HG02943 (cell line): ENCODE results near the gene ST6GALNAC4.

Source experiments
- ATAC-seq: cut with Tn5 transposase; IDR thresholded peaks from one replicate; pipeline ENCODE4 v1.9.1; 2021; ENCODE audit warnings: mild to moderate bottlenecking, low read depth, moderate library complexity; ENCODE audit not compliant: unreplicated experiment

ST6GALNAC4 gene

DNA sequence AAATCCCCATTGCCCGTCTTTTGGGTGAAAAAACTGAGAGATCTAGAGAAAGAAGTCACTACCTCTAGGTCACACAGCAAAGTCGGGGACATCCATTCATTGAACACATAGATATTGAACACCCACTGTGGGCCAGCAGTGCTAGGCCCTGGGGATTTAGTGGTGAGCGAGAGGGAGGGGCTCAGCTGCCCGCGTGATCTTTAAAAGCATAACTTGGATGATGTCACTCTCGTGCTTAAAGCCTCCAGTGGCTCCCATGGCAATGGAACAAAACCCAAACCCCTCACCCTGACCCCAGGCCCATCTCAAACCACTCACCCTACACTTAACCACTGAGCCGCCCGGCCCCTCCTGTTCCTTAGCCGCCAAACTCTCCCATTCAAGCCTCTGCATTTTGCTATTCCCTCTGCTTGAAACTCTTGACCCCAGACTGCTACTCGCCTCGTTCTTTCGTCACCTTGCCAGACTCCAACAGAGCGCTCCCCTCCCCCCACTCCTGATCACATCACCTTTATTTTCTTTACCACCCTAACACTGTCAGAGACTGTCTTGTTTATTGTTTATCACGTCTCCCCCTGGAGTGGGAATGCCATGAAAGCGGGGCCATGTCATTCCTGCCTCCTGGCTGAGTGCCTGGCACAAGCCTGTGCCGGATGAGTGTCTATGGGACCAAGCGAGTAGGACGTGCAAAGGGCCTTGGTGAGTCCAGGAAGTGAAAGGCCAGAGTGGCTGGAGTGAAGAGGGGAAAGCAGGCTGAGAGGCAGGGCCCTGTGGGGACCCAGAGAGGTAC lies 14.4 kb upstream of the ST6GALNAC4 start:
- ATAC-seq = peak; percentile 13

DNA sequence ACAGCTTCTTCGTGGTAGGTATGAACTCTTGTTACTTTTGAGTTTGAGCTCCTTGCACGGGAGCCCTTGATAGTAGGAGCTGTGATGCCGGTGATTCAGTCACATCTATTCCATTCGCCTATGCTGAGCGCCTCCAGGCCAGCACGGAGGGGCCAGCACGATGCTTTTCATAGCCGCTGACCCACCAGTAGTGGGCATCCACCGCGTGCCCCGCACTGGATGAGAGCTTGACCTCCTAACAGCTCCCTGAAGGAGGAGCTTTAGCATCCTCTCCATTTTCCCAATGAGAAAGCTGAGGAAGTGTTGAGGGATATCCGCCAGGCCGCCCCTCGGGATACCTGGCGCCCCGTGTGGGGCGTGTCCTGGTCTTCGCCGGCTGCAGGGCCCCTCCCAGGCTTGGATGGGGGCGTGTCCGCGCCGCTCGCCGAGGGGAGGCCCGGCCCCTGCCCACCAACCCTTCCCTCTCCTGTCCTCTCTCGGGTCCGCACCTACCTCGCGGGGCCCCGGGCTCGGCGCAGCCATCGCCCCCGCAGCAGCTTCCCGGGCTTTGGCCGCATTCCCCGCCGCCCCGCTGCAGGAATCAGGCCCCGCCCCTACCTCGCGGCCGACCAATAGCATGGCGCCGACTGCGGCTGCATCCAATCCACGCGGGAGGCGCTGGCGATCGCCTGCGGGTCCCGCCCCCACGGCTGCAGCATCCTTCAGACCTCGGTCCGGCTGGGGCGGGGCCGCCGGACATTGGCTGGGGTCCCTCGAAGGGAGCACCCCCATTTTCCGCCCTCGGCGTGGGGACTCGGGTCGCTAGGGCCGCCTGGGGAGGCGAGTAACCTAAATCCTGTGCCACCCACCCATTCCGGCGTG lies 13.6 kb upstream of the ST6GALNAC4 start, which contains the start of gene PIP5KL1:
Gene PIP5KL1 (minus strand): TSS at position 547 of the 861 bp plus-strand sequence. CDS start 25 bp downstream, at position 522.
- peak; percentile 75 for ATAC-seq

DNA sequence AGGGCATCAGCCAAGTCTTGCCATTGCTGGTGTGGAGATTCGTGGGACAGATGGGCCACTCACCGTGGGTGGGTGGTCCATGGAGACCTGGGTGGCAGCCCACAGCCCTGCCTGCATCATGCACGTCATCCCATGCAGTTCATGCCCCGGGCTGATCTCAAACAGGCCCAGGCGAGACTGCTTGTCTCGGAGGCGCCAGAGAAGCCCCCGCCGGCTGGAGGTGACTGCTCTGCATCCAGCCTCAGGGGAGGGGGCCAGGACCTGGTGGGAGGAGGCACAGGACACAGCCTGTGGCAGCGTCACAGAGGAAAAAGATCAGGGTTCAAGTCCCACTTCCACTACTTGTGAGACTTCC lies 12.8 kb upstream of the ST6GALNAC4 start:
- ATAC-seq = no peak

DNA sequence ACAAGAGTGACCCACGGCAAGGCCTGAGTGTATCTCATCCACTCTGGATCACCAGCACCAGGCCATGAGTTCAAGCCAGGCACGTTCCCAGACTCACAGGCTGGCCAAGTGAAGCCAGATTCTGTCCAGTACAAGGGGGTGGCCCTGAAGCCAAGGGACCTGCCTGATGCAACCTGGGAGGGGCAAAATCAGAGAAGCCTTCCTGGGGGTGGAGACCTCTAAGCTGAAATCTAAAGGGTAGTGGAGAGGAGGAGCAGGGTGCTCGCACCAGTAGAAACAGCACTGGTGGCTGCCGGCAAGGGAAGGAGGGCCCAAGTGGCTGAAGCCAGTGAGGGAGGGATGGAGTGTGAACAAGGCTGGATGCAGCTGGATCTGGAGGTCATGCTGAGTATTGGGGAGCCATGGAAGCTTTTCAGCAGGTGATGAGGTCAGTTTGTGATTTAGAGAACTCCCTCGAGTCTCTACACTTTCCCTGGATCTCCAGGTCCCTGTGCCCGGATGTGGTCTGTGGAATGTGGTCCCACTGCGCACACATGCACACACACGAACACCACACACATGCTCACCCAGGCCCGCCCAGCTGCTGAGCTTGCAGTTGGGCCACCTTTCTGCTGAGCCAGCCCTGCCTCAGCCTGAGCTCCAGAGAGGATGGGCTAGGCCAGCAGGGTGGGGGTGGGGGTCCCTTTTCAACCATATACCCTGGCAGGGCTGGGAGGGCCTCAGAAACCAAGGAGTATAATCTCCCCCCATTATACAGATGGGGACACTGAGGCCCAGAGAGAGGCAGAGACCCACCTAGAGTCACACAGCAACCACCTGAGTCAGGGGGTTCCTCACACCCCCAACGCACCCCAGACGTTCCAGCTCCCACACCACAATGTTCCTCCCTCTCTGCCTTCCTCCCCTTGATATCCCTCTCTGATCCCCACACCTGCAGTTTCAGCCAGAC lies 12.1 kb upstream of the ST6GALNAC4 start:
- ATAC-seq = no peak

DNA sequence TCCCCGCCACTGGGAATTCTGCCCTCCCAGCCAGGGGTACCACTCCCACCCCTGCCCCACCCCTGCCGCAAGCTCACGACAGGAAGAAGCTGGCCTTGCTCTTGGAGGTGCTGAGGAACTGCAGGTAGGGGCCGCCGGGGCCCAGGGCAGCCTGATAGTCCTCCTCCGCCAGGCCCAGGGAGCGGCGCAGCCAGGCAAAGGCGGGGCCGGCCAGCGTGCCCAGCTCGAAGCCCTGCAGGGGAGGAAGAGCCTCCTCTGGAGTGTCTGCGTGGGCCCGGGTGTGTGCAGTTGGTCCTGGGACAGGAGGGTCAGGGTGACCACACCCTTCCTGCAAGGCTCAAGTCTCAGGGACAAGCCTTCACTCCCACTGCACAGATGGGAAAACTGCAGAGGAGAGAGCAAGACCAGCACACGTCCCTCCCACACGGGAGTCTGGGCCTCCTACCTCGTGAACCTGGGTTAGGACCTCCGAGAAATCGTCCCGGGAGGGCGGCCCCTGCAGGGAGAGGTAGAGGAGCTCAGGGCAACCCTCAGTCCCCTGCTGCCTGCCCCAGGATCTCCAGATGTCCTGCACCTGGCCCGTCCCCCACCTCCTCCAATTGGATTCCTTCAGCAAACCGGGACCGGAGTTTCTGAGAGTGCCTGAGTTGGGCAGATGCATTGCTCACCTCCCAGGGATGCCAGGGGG lies 11.3 kb upstream of the ST6GALNAC4 start:
- ATAC-seq = no peak

DNA sequence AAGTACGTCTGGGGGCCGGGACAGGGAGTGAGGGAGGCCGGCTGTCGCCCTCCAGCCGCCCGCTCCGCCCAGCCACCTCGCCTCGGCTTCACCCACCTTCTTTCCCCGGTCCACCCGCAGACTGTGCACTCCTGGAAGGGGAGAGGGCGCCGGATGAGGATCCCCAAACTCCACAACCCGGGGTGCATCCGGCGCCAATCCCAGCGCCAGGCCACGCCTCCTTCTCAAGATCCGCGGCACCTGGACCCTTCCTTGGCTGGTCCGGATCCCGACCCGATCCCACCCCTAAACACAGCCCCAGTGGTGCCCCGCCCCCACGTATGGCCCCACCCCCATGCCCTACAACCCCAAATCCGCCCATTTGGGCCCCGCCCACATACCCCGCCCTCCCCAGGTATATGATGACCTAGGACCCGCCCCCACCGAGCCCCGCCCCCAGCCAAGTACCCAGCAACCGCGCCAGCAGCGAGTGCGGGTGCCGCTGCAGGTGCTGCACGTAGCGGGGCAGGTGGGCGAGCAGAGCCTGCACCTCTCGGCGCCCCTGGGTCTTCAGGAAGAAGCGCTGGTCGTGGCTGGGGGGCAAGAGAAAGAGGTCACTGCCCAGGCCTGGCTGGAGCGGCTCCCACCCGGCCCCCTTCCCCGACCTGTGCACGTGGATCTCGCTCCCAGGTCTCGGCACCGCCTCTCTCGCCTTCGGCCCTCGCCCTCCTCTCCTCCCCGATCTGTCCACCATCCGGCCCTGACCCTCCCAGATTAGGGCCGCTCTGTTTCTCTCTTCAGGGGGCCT lies 10.6 kb upstream of the ST6GALNAC4 start:
- ATAC-seq = no peak

DNA sequence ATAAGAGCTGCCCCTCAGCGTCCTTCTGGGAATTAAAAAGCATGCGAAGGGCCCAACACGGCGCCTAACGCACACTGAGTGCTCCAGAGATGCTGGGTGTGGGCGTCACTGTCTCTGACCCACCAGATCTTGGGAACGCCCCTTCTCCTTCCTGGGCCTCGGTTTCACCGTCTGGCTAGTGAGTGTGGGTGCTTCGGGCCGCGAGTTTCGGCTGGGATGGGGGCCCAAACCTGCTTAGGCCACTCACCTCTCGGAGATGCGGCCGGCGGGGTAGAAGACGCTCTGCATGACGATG lies 10.0 kb upstream of the ST6GALNAC4 start:
- ATAC-seq = no peak

DNA sequence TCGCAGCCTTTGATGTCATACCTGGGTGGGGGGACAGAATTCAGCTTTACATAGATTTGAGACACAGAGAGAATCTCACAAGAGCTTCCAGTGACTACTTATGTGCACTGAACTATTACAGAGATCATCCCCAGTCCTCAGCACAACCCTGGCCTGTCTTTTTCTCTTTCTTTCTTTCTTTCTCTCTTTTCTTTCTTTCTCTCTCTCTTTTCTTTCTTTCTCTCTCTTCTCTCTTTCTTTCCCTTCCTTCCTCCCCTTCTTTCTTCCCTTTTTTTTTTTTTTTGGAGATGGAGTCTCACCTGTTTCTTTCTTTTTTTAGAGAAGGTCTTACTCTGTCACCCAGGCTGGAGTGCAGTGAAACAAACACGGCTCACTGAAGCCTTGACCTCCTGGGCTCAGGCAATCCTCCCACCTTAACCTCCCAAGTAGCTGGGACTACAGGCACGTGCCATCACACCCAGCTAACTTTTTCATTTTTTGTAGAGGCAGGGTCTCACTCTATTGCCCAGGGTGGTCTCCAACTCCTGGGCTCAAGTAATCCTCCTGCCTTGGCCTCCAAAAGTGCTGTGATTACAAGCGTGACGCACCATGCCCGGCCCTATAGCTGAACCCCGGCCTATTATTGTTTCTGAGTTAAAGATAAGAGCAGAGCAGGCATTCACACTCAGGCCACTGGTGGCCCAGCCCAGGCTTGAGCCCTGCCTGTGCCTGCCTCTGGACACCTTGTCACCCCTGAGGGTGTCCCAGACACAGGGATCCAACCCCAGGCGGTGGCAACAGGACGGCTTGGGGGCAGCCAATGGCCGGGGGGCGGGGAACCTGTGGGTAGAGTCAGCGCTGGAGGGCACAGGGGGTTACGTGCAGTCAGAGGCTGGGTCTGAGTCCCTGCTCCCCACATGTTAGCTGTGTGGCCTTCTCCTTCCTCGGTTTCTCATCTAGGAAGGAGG lies 9.4 kb upstream of the ST6GALNAC4 start:
- no peak for ATAC-seq

DNA sequence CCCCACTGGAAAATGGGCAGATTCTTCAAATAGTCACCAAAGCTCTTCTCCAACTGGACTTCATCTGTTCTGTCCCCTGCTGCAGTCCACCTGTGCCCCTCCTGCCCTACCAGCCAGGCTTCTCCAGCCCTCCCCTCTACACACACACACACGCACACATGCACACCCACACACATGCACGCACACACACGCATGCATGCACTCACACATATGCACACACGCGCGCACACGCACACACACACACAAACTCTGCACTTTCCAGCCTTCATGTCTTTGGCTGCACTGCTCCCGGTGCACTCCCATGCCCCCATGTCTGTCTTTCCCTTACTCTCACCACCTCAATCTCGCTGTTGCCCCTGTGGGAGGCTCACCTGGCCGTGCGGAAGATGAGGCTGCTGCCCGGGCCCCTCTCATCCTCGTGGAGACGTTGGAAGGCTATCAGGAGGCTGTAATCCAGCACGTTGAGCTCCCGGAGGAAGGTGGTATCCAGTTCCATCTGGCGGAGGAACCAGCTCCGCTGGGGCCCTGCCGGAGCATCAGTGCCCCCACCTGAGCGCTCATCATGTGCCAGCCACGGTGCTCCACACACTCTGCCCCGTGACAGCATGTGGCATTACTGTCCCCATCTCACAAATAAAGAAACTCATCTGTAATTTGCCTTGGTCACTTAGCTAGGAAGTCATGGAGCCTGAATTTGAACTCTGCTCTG lies 8.0 kb upstream of the ST6GALNAC4 start:
- no peak for ATAC-seq

DNA sequence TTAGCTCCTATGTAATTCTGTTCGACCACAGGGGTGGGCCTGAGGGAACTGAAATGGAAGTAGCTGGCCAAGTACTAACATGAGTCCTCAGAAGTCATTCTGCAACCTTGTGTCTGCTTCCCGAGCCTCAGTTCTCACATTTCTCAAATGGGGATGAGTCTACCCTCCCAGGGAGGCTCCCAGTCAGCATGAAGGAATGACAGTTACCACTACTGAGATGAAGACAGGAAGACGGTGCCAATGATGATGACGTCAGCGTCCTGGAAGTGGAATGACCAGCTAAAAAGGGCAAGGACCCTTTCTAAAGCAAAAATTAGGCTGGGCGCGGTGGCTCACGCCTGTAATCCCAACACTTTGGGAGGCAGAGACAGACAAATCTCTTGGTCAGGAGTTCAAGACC lies 6.9 kb upstream of the ST6GALNAC4 start:
- ATAC-seq = no peak

DNA sequence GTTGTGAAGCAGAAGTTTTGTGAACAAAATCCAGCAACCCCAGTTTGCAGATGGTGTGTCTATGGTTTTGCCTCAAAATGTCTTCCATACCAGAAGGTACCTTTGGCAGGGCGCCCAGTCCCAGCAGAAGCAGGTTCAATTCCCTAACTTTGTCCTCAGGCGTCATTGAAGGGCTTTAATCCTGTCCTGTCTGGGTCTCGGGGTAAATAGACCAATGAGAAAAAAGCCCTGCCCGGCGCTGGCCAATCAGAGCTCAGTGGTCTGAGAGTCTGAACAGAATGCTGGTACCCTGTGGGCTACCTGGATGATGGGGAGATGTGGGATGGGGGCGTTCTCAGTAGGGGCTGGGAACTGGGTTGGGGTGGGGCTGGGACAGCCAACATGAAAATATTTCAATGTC lies 6.2 kb upstream of the ST6GALNAC4 start:
- no peak for ATAC-seq

DNA sequence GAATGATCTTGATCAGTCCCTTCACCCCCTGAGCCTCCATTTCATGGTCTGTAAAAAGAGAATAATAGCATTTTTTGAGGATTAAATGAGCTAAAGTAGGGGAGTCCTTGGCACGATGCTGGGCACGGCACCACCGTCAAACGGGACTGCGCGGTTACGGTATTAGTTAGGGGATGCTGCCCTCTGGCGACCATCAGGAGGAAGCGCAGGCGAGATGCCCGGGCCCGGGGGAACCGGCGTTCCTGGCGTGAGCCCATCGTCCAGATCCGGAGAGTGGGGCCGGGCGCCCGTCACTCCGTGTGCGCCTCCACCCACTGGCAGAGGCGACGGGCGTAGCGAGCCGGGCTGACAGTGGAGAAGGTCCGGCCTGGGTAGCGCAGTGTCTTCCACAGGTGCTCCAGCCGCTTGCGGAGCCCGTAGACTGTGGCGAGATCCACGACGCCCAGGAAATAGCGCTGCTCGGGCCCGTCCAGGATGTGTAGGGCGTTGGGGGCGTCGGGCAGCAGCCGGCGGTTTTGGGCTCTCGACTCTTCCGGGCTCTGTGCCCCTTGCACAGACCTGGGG lies 4.8 kb upstream of the ST6GALNAC4 start:
- ATAC-seq = no peak

DNA sequence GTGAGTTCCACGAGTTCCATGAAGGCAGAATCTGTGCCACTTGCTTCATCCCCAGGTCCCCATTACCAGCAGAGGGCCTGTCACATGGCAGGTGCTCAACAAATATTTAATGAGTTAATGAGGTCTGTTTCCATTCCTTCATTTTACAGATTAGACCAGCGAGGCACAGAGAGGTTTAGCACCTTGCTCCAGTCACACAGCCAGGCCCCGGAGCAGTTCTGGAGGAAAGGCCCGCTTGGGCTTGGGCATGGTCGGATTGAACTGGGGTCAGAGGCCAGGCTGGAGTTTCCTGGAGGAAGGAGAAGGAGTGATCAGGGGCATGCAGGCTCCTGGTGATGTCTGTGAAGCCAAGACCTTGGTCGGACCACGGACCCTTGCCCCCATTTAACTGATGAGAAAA lies 4.0 kb upstream of the ST6GALNAC4 start:
- no peak for ATAC-seq

DNA sequence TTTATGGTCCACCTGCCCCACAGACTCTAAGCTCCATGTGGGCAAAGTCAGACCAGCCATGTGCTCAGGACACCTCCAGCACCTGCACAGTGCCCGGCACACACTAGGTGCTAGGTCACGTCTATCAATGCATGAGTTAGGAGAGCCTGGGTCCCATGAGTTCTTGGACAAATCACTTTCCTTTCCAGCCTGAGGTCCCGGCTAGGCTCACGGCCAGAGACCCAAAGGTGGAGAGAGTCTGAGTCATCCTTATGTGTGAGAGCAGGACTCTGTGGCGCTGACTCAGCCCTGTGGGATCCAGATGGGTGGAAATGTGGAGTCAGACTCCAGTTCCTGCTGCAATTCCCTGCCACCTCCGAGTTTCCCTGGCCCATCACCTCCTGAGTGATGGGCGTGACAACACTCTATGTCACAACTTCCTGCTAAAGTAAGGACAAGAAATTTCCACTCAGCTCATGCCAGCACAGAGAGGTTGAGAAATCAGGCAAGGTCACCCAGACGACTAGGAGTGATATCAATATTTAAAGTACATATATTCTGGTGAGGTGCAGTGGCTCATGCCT lies 2.5 kb upstream of the ST6GALNAC4 start:
- ATAC-seq = no peak

DNA sequence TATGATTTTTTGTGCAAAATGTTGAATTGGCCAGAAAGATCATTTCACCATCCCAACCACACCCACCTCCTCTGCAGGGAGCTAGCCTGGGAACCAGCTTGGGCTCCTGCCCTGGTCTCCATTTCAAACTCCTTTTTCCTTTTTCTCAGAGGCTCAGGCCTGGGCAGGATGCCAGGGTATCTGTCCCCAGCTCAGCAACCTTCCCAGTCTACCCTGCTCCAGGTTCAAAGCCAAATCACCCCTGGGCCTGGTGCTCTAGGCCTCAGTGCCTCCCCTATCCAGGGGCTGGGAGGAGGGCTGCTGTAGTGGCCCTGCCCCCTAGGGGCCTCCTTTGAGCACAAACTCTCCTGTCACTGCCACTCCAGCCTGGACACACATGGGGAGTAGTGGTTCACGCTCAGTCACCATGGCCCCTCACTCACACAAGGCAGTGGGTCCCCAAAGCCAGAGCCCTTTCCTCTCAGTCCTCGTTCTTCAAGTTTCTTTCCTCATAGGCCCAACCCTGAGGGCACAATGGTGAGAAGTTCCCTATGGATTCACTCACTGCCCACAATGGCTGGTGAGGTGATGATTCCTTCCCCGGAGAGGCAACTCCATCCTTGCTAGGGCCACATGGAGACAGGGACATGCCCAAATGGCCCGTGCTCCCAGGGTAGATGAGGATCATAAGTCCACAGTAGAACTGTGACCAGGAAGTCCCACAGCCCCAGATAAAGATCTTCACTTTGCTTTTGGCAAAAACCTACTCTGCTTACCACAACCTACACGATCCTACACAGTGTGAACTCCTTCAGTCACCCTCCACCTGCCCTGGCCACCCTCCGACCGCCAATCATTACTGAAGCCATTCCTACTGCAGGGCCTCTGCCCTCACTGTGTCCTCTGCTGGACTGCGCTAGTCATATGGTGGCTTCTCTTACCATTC lies 1.6 kb upstream of the ST6GALNAC4 start:
- ATAC-seq = no peak

DNA sequence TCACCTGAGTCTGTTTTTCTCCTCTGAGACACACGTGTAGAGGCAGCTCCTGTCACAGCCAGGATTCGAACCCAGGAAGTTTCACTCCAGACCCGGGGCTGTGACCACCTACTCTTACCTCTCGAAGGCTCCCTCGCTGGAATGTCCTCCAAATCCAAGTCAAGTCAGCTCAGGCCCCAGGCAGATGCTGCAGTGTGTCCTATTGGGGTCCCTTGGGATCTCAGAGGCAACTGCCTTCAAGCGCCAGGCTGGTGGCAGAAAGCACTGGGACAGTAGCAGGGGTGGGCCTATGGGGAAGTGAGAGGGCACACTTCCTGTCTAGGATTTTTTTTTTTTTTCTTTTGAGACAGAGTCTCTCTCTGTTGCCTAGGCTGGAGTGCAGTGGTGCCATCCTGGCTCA lies 762 bp upstream of the ST6GALNAC4 start:
- peak; percentile 30 for ATAC-seq
